Smooth muscle cell (in vitro differentiated cells): ENCODE measurements around the gene IGSF11. TPM values are rescaled to one million over a fixed set of nuclear protein-coding genes. Genes with fewer than 3 reads are reported as not detected.
"Not testable (repeated sequence)": the region's sequence is repeated elsewhere in the genome, so short reads cannot be mapped to it uniquely, and the experiment has no call there.

ENCODE experiments used
- DNase-seq: peaks from one replicate; lab custom pipeline; 2025; ENCODE audit not compliant: unreplicated experiment; lab: John Stamatoyannopoulos, UW
- H2AFZ ChIP-seq: fragments of 200-600 bp; sonication (generic); 2 replicates; pipeline ENCODE4 v1.6.0; 2016; ENCODE audit warnings: antibody characterized with exemption, low read depth, mild to moderate bottlenecking
- H3F3A ChIP-seq: fragments of 200-600 bp; sonication (generic); 2 replicates; pipeline ENCODE4 v1.6.0; 2017; ENCODE audit warnings: antibody characterized with exemption, low read depth
- H3K27ac ChIP-seq: fragments of 200-600 bp; sonication (generic); 2 replicates; pipeline ENCODE4 v1.5.1; 2016; ENCODE audit warnings: low read depth, mild to moderate bottlenecking
- H3K27me3 ChIP-seq: fragments of 200-600 bp; sonication (generic); 2 replicates; pipeline ENCODE4 v1.6.1; 2016; ENCODE audit warnings: low read depth, mild to moderate bottlenecking
- H3K36me3 ChIP-seq: fragments of 200-600 bp; sonication (generic); 2 replicates; pipeline ENCODE4 v1.5.1; 2016; ENCODE audit warnings: low read depth
- H3K4me1 ChIP-seq: fragments of 200-600 bp; sonication (generic); 2 replicates; pipeline ENCODE4 v1.5.1; 2016; ENCODE audit warnings: low read depth
- H3K4me2 ChIP-seq: fragments of 200-600 bp; sonication (generic); 2 replicates; pipeline ENCODE4 v1.6.0; 2016; ENCODE audit warnings: mild to moderate bottlenecking
- H3K4me3 ChIP-seq: fragments of 200-600 bp; sonication (generic); 2 replicates; pipeline ENCODE4 v1.5.1; 2016; ENCODE audit warnings: mild to moderate bottlenecking
- H3K79me2 ChIP-seq: fragments of 200-600 bp; sonication (generic); 2 replicates; pipeline ENCODE4 v1.6.0; 2016; ENCODE audit warnings: low read depth, mild to moderate bottlenecking
- H3K9ac ChIP-seq: fragments of 200-600 bp; sonication (generic); 2 replicates; pipeline ENCODE4 v1.6.0; 2016; ENCODE audit warnings: low read depth
- H3K9me3 ChIP-seq: fragments of 200-600 bp; sonication (generic); replicated peaks from 2 replicates; pipeline ENCODE4 v1.5.1; 2016; ENCODE audit warnings: low read depth
- H4K20me1 ChIP-seq: fragments of 200-600 bp; sonication (generic); 2 replicates; pipeline ENCODE4 v1.6.0; 2016; ENCODE audit warnings: low read depth
- WGBS: methylation state at CpG from one replicate; pipeline ENCODE4 v1.1.7; 2016; ENCODE audit warnings: low lambda C conversion rate; 5-methylcytosine and 5-hydroxymethylcytosine counted together
- polyA plus RNA-seq: library from polyadenylated mRNA; unstranded; fragments of >200 nt; fragmentation: Nextera tagmentation; extraction: Ambion mirVana; gene quantifications from 2 replicates; pipeline ENCODE4 v1.2.1, GENCODE V29; 2016
- total RNA-seq: library from RNA; depleted of rRNA; stranded (reverse); fragments of >200 nt; gene quantifications from 2 replicates; pipeline ENCODE4 v1.2.3, GENCODE V29; 2014
- TF ChIP-seq, protein P1 (sequence below): fragments of 200-600 bp; sonication (generic); IDR thresholded peaks from 2 replicates; pipeline ENCODE4 v1.5.1; 2017; ENCODE audit warnings: borderline replicate concordance, mild to moderate bottlenecking, antibody characterized with exemption; ENCODE audit not compliant: insufficient read depth, poor library complexity, severe bottlenecking

The IGSF11 gene
- total and polyA plus RNA-seq, 2 experiments from 2014 or later = not detected

DNA sequence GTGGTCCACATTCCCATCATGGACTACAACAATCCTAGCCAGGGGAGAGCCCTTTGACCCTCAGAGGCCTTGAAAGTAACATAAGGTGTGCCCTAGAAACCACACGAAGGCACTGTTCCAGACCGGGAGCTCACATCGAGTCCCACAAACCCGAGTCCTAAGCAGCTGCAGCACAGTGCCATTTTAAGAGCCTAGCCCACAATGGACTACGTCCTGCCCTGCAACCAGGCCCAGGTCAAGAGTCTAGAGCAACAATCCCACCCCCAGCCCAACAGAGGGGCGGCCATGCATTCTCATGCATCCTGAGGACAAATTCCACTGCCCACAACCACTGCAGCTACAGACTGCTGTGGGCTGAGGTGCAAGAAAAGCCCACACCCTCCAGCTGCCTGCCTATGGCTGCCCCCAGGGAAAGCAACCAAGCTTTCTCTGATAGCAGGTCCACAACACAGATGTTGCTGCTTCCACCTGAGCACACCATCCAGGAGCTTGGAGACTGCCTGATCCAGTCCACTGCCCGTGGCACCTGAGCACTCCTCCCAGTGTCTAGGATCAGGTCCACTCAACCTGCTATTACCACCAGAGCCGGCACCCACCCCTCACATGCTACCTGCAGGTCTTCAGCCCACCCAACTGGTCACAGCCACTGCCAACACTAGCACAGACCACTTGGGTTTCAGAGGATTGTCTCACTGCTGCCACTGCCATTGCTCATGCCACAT lies 56.8 kb downstream of the IGSF11 start:
- H3K27ac ChIP-seq = no peak overlapping the region
- no peak overlapping the region for H2AFZ ChIP-seq
- no peaks in the 10 kb centered on the region for H3K4me1 ChIP-seq
- H3K4me2 ChIP-seq = no peak overlapping the region
- TF ChIP-seq, protein P1, sequence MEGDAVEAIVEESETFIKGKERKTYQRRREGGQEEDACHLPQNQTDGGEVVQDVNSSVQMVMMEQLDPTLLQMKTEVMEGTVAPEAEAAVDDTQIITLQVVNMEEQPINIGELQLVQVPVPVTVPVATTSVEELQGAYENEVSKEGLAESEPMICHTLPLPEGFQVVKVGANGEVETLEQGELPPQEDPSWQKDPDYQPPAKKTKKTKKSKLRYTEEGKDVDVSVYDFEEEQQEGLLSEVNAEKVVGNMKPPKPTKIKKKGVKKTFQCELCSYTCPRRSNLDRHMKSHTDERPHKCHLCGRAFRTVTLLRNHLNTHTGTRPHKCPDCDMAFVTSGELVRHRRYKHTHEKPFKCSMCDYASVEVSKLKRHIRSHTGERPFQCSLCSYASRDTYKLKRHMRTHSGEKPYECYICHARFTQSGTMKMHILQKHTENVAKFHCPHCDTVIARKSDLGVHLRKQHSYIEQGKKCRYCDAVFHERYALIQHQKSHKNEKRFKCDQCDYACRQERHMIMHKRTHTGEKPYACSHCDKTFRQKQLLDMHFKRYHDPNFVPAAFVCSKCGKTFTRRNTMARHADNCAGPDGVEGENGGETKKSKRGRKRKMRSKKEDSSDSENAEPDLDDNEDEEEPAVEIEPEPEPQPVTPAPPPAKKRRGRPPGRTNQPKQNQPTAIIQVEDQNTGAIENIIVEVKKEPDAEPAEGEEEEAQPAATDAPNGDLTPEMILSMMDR = no peak
- no peaks in the 10 kb centered on the region for H3K27me3 ChIP-seq
- H3K4me3 ChIP-seq = no peak overlapping the region
- H3K9me3 ChIP-seq = no peaks in the 10 kb centered on the region
- no peaks in the 10 kb centered on the region for H3K36me3 ChIP-seq
- H3K79me2 ChIP-seq = no peaks in the 10 kb centered on the region
- H3K9ac ChIP-seq = no peak overlapping the region
- over 99% methylated on average over 8 of the region's 8 CpGs for WGBS
- no peak for DNase-seq
- H4K20me1 ChIP-seq = no peaks in the 10 kb centered on the region
- H3F3A ChIP-seq = no peaks in the 10 kb centered on the region

DNA sequence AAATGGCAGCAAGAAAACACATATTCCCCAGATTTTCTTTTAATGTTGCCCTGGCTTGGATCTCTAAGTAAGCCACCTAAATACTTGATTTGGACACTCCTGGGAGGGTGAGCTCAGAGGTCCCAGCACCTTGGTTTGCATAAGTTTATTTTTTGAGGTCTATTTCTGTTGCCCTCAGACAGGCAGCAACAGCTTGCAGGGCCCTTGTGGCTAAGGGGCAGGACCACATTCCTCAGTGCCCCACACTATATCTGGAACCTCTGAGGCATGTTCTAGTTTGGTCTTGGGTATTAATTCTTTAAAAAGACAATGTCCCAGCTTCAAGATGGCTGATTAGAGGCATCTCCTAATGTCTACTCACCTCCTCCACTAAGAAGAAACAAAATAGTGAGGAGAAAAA lies 57.5 kb downstream of the IGSF11 start:
- no peaks in the 10 kb centered on the region for H3K36me3 ChIP-seq
- DNase-seq = no peak
- no peak overlapping the region for H3K9ac ChIP-seq
- H2AFZ ChIP-seq = no peak overlapping the region
- no peaks in the 10 kb centered on the region for H3K27me3 ChIP-seq
- no peaks in the 10 kb centered on the region for H4K20me1 ChIP-seq
- H3K4me3 ChIP-seq = no peak overlapping the region
- TF ChIP-seq, protein P1 = no peak
- H3F3A ChIP-seq = no peaks in the 10 kb centered on the region
- H3K4me2 ChIP-seq = no peak overlapping the region
- no peaks in the 10 kb centered on the region for H3K79me2 ChIP-seq
- H3K27ac ChIP-seq = no peak overlapping the region
- H3K9me3 ChIP-seq = no peaks in the 10 kb centered on the region
- H3K4me1 ChIP-seq = no peaks in the 10 kb centered on the region

DNA sequence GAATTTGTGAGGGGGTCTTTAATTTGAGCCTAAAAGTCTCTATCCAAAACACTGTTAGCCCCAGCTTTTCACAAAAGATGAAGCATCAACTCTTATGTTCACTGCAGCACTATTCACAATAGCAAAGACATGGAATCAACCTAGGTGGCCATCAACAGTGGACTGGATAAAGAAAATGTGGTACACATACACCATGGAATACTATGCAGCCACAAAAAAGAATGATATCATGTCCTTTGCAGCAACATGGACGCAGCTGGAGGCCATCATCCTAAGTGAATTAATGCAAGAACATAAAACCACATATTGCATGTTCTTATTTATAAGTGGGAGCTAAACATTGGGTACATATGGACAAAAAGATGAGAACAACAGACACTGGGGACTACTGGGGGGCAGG lies 59.2 kb downstream of the IGSF11 start:
- not testable (repeated sequence) for H4K20me1 ChIP-seq, H3K9ac ChIP-seq, H2AFZ ChIP-seq, H3K4me1 ChIP-seq, H3K79me2 ChIP-seq, H3K4me2 ChIP-seq, H3F3A ChIP-seq, H3K27me3 ChIP-seq, H3K27ac ChIP-seq, DNase-seq, H3K9me3 ChIP-seq, H3K4me3 ChIP-seq, H3K36me3 ChIP-seq
- WGBS = 89% methylated on average over 1 of the region's 1 CpG

GRCh38 chr3:118974356-118975097 lies 60.1 kb downstream of the IGSF11 start:
- no peak overlapping the region for H3K4me3 ChIP-seq
- WGBS = 53% methylated on average over 6 of the region's 6 CpGs
- no peaks in the 10 kb centered on the region for H3K9me3 ChIP-seq
- no peak overlapping the region for H3K27ac ChIP-seq
- no peaks in the 10 kb centered on the region for H3K27me3 ChIP-seq
- no peaks in the 10 kb centered on the region for H3K4me1 ChIP-seq
- DNase-seq = no peak
- H2AFZ ChIP-seq = no peak overlapping the region
- H3K4me2 ChIP-seq = no peak overlapping the region
- no peak overlapping the region for H3K9ac ChIP-seq
- no peaks in the 10 kb centered on the region for H3K79me2 ChIP-seq
- no peaks in the 10 kb centered on the region for H4K20me1 ChIP-seq
- no peaks in the 10 kb centered on the region for H3F3A ChIP-seq
- H3K36me3 ChIP-seq = no peaks in the 10 kb centered on the region
- TF ChIP-seq, protein P1 = no peak
